Measurements from ENCODE around the gene C5orf34. TPM values are rescaled to one million over a fixed set of nuclear protein-coding genes. Genes with fewer than 3 reads are reported as not detected.

Gene C5orf34
- total RNA-seq, 1 donor from 2014 or later, result 11.4 TPM

DNA sequence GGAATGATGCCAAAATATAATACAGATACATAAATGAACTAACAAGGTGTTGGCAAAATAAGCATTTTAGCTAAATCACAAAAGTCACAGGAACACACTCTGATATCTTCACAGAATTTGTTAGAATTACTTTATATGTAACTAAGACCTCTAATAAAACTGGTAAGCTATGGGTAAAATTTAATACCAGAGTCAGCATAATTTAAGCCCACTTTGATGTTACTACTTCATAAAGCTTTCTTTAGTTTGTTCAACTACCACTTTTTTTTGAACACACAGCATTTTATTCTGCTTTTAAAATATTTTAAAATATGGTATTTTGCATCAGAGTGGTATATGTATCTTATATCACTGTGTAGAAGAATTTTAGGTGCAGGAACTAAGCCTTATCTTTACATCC lies 22.0 kb upstream of the C5orf34 start:
- TF ChIP-seq, protein P1, sequence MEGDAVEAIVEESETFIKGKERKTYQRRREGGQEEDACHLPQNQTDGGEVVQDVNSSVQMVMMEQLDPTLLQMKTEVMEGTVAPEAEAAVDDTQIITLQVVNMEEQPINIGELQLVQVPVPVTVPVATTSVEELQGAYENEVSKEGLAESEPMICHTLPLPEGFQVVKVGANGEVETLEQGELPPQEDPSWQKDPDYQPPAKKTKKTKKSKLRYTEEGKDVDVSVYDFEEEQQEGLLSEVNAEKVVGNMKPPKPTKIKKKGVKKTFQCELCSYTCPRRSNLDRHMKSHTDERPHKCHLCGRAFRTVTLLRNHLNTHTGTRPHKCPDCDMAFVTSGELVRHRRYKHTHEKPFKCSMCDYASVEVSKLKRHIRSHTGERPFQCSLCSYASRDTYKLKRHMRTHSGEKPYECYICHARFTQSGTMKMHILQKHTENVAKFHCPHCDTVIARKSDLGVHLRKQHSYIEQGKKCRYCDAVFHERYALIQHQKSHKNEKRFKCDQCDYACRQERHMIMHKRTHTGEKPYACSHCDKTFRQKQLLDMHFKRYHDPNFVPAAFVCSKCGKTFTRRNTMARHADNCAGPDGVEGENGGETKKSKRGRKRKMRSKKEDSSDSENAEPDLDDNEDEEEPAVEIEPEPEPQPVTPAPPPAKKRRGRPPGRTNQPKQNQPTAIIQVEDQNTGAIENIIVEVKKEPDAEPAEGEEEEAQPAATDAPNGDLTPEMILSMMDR (conservative IDR thresholded peaks at IDR 0.05), result no peak
- no peak overlapping the region for H3K27ac Mint-ChIP-seq (ENCODE audit: unreplicated experiment)
- H3K9me3 Mint-ChIP-seq, result no peaks in the 10 kb centered on the region
- no peaks in the 10 kb centered on the region for H3K27me3 Mint-ChIP-seq (ENCODE audit: low read depth)
- no peak overlapping the region for H3K4me3 Mint-ChIP-seq
- H3K36me3 Mint-ChIP-seq (ENCODE audit: low read depth), result peaks cover 20% of the 10 kb centered on the region
- DNase-seq (ENCODE audit: low read depth, low spot score), result no peak
- H3K4me1 Mint-ChIP-seq, result no peaks in the 10 kb centered on the region

DNA sequence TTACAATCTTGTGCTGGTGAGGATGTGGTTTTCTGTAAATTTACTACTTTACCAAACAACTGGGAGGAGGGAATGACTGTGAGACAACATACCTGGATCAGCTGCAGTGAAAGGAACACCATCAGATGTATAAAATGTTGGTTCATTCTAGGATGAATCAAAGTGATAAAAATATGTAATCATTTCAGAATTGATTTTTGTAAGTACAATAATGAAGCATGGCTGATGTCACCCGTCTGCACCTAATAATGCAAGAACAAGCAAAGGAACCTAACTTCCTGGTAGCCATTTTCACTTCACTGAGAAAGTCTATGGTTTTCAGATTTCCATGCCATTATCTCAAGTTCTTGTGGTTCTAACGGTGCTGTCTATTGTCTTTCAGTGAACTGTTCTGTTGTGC lies 18.7 kb upstream of the C5orf34 start:
- no peaks in the 10 kb centered on the region for H3K27me3 Mint-ChIP-seq (ENCODE audit: low read depth)
- H3K9me3 Mint-ChIP-seq, result no peaks in the 10 kb centered on the region
- H3K4me3 Mint-ChIP-seq, result no peak overlapping the region
- H3K36me3 Mint-ChIP-seq (ENCODE audit: low read depth), result peaks cover 17% of the 10 kb centered on the region
- TF ChIP-seq, protein P1 (conservative IDR thresholded peaks at IDR 0.05), result no peak
- DNase-seq (ENCODE audit: low read depth, low spot score), result no peak
- H3K4me1 Mint-ChIP-seq, result no peaks in the 10 kb centered on the region
- H3K27ac Mint-ChIP-seq (ENCODE audit: unreplicated experiment), result no peak overlapping the region

DNA sequence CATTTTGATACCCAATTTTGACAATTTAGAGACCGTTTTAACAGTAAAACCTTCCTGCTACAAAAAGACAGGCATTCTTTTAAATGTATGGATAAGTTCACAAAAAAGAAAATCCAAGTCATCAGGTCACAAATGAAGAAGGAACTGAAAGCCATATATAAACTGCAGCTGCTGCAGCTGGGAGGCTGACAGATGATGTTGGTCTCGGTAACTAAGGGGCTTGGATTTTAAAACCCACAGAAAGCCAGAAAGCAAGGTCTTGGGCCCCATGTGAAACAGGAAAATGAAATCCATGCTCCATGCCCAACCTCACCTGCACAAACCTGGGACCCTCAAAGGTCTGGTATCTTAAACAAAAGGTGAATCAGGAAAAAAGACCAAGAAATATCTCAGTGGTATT lies 15.7 kb upstream of the C5orf34 start:
- no peaks in the 10 kb centered on the region for H3K9me3 Mint-ChIP-seq
- H3K36me3 Mint-ChIP-seq (ENCODE audit: low read depth), result peaks cover 19% of the 10 kb centered on the region
- no peaks in the 10 kb centered on the region for H3K4me1 Mint-ChIP-seq
- H3K4me3 Mint-ChIP-seq, result no peak overlapping the region
- DNase-seq (ENCODE audit: low read depth, low spot score), result no peak
- no peak overlapping the region for H3K27ac Mint-ChIP-seq (ENCODE audit: unreplicated experiment)
- TF ChIP-seq, protein P1 (conservative IDR thresholded peaks at IDR 0.05), result no peak
- H3K27me3 Mint-ChIP-seq (ENCODE audit: low read depth), result no peaks in the 10 kb centered on the region

DNA sequence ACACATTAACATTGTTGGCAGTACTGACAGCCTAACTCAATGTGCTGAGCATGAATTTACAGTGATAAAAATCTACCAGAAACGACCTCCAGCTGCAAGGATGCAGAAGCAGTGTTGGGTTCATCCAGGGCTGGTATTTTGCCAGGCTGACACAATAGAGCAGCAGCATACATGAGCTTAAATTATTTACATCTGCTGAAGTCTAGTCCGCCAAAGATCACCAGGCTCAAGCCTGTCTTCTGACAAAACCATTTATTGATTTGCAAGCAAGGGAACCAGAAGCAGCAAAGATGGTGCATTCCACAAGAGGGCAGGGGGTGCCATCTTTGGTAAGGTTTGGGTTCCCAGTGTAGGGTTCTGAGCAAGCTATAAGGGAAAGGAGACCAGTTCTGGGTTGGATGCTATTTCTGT lies 8.7 kb upstream of the C5orf34 start:
- Mint-ChIP-seq H3K36me3 (ENCODE audit: low read depth) (peaks cover 38% of the 10 kb centered on the region), H3K4me3 (no peak overlapping the region), H3K9me3 (no peaks in the 10 kb centered on the region), H3K27me3 (ENCODE audit: low read depth) (no peaks in the 10 kb centered on the region), H3K4me1 (no peaks in the 10 kb centered on the region), H3K27ac (ENCODE audit: unreplicated experiment) (no peak overlapping the region)
- TF ChIP-seq, protein P1 (conservative IDR thresholded peaks at IDR 0.05), result no peak
- no peak for DNase-seq (ENCODE audit: low read depth, low spot score)

DNA sequence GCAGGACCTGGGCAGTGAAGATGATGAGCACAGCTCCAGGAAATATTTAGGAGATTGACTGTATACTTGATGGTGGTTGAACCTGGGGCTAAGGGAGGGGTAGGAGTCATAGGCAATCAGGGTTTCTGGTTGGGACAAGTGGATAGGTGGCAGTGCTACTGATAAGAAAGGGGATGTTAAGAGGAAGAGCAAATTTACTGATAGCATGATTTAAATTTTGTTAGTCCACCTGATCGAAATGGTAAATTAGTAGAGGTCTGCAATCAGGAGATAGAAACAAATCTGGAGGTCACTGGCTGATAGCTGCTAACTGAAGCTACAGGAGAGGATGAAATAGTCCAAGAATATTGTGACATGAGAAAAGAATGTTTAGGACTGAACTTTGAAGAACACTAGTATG lies 5.7 kb upstream of the C5orf34 start:
- TF ChIP-seq, protein P1 (conservative IDR thresholded peaks at IDR 0.05), result no peak
- peaks cover 4% of the 10 kb centered on the region for H3K4me1 Mint-ChIP-seq
- peaks cover 32% of the 10 kb centered on the region for H3K36me3 Mint-ChIP-seq (ENCODE audit: low read depth)
- no peaks in the 10 kb centered on the region for H3K9me3 Mint-ChIP-seq
- H3K27me3 Mint-ChIP-seq (ENCODE audit: low read depth), result no peaks in the 10 kb centered on the region
- DNase-seq (ENCODE audit: low read depth, low spot score), result no peak
- H3K4me3 Mint-ChIP-seq, result peak overlapping the region; percentile 19
- H3K27ac Mint-ChIP-seq (ENCODE audit: unreplicated experiment), result no peak overlapping the region

DNA sequence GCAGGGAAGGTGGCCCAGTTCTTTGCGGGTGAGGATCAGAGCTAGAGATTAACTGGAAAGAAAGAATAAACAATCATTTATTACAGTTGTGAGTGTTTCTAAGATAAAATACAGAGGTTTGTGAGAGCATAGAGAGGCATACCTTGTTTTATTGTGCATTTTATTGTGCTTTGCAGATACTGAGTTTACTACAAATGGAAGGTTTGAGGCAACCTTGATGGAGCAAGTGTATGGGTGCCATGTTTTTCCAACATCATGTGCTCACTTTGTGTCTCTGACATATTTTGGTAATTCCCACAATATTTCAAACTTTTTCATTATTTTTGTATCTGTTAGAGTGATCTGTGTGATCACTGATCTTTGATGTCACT lies 715 bp upstream of the C5orf34 start:
- no peak for DNase-seq (ENCODE audit: low read depth, low spot score)
- peak overlapping the region; percentile 97 for H3K4me3 Mint-ChIP-seq
- TF ChIP-seq, protein P1 (conservative IDR thresholded peaks at IDR 0.05), result no peak

More for the DNA sequence above, 715 bp upstream of the C5orf34 start:
- no peaks in the 10 kb centered on the region for H3K27me3 Mint-ChIP-seq (ENCODE audit: low read depth)
- H3K9me3 Mint-ChIP-seq, result peaks cover 4% of the 10 kb centered on the region
- H3K27ac Mint-ChIP-seq (ENCODE audit: unreplicated experiment), result peak overlapping the region; percentile 58
- H3K4me1 Mint-ChIP-seq, result peaks cover 36% of the 10 kb centered on the region
- peaks cover 14% of the 10 kb centered on the region for H3K36me3 Mint-ChIP-seq (ENCODE audit: low read depth)

Measured in neural crest cell (in vitro differentiated cells).